ENCODE measurements around the gene S100A9.
"Not testable (repeated sequence)": the region's sequence is repeated elsewhere in the genome, so short reads cannot be mapped to it uniquely, and the experiment has no call there.

S100A9 gene

DNA sequence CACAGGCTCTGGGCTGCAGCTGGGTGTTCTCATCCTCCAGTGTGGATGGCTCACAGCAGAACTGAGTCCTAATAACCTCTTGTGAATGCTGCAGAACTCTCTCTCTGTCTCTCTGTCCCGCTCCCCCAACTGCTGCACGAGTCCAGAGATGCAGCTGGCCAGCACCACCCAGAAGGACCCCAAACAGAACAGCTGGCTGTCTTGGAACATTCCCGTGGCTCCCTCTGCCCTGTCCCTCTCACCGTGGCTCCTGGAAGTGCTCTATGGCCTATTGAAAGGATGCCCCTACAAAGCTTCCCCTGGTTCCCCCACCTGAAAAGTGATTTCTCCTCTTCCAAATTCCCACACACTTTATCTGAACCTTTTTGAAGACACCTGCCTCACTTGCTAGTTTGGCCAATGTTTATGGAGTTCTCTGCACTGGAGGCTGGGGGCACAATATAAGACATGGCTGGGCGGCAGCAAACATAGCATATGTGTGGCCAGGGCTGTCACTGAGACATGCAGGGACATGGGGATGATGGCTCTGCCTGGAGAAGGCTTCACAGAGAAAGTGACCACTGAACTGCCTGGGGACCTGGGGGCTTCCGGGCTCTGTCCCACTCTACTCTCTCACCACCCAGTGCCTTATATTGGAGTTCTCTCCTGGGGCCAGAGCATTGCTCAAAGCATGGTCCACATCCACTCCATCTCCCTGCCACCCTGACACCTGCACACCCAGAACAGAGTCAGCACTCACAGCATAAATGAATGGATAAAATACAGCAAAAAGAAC lies 48.4 kb downstream of the S100A9 start:
- not testable (repeated sequence) for DNase-seq (ENCODE audit: low read depth in 1 of 2, low spot score in 1 of 2)

DNA sequence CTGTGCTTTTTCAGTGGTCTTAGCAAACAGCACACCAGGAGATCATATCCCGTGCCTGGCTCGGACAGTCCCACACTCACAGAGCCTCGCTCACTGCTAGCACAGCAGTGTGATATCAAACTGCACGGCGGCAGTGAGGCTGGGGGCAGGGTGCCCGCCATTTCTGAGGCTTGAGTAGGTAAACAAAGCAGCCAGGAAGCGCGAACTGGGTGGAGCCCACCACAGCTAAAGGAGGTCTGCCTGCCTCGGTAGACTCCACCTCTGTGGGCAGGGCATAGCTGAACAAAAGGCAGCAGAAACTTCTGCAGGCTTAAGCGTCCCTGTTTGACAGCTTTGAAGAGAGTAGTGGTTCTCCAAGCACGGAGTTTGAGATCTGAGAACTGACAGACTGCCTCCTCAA lies 49.6 kb downstream of the S100A9 start:
- DNase-seq (ENCODE audit: low read depth in 1 of 2, low spot score in 1 of 2), result not testable (repeated sequence)
